ENCODE measurements around the gene PIPOX.

DNA sequence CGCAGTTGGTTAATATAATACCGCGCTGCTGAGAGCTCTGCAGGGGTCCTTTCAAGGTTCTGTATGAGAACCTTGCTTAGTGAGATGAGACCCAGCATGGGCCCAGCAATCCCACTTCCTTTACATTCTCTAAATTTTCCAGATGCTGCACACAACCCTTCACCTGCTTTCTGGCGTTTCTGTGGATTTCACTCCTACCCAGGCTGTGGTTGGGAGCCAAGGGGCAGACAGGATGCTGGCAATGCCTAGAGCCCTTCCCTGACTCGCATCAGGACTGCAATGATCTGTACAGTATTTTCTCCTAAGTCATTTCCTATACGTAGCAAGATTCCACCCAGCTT, 10.1 kb upstream of the PIPOX start:
- TF ChIP-seq MXI1 (IDR thresholded peaks at IDR 0.05; ENCODE audit: borderline replicate concordance, low read depth, low read length) (no peak), ZNF629 (CRISPR knock-in tag; conservative IDR thresholded peaks at IDR 0.05) (no peak), HNRNPLL (IDR thresholded peaks at IDR 0.05; ENCODE audit: low read depth, low read length, poor library complexity, severe bottlenecking) (no peak), ZMAT3 (CRISPR knock-in tag; conservative IDR thresholded peaks at IDR 0.05) (no peak), POLR2G (IDR thresholded peaks at IDR 0.05; ENCODE audit: low read depth, low read length) (no peak)
- TF ChIP-seq, protein P1, sequence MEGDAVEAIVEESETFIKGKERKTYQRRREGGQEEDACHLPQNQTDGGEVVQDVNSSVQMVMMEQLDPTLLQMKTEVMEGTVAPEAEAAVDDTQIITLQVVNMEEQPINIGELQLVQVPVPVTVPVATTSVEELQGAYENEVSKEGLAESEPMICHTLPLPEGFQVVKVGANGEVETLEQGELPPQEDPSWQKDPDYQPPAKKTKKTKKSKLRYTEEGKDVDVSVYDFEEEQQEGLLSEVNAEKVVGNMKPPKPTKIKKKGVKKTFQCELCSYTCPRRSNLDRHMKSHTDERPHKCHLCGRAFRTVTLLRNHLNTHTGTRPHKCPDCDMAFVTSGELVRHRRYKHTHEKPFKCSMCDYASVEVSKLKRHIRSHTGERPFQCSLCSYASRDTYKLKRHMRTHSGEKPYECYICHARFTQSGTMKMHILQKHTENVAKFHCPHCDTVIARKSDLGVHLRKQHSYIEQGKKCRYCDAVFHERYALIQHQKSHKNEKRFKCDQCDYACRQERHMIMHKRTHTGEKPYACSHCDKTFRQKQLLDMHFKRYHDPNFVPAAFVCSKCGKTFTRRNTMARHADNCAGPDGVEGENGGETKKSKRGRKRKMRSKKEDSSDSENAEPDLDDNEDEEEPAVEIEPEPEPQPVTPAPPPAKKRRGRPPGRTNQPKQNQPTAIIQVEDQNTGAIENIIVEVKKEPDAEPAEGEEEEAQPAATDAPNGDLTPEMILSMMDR (CRISPR knock-in tag; IDR thresholded peaks at IDR 0.05), result no peak
